ENCODE results near the gene SPEN.
A peak's percentile ranks its signal among the peaks of the same experiment; 100 is the strongest.

The SPEN gene

GRCh38 chr1:15866721-15867201 lies 19.3 kb downstream of the SPEN start:
- H3K4me3 ChIP-seq (ENCODE audit: low read depth, low read length), result no peak overlapping the region
- TF ChIP-seq CTCF (IDR thresholded peaks at IDR 0.05; ENCODE audit: low read depth, low read length, missing control alignments), result no peak
- DNase-seq (ENCODE audit: low read depth), result peak; percentile 22
- in situ Hi-C loops (cut with HindIII; ENCODE audit: low sequenced_read_pairs), result no loop called here

GRCh38 chr1:15867288-15867687 lies 19.8 kb downstream of the SPEN start:
- TF ChIP-seq CTCF (IDR thresholded peaks at IDR 0.05; ENCODE audit: low read depth, low read length, missing control alignments), result no peak
- in situ Hi-C loops (cut with HindIII; ENCODE audit: low sequenced_read_pairs), result no loop called here
- DNase-seq (ENCODE audit: low read depth), result no peak
- no peak overlapping the region for H3K4me3 ChIP-seq (ENCODE audit: low read depth, low read length)

GRCh38 chr1:15869413-15869812 lies 21.9 kb downstream of the SPEN start:
- H3K4me3 ChIP-seq (ENCODE audit: low read depth, low read length), result no peak overlapping the region
- no peak for TF ChIP-seq CTCF (IDR thresholded peaks at IDR 0.05; ENCODE audit: low read depth, low read length, missing control alignments)
- no peak for DNase-seq (ENCODE audit: low read depth)
- in situ Hi-C loops (cut with HindIII; ENCODE audit: low sequenced_read_pairs), result no loop called here

GRCh38 chr1:15870421-15870820 lies 22.9 kb downstream of the SPEN start:
- no peak for DNase-seq (ENCODE audit: low read depth)
- in situ Hi-C loops (cut with HindIII; ENCODE audit: low sequenced_read_pairs), result loop anchor here (5.0 kb wide), 1 partner anchor 53 kb away; no protein-coding TSS in a partner anchor
- TF ChIP-seq CTCF (IDR thresholded peaks at IDR 0.05; ENCODE audit: low read depth, low read length, missing control alignments), result no peak
- no peak overlapping the region for H3K4me3 ChIP-seq (ENCODE audit: low read depth, low read length)

GRCh38 chr1:15874471-15874870 lies 27.0 kb downstream of the SPEN start:
- H3K4me3 ChIP-seq (ENCODE audit: low read depth, low read length), result no peak overlapping the region
- in situ Hi-C loops (cut with HindIII; ENCODE audit: low sequenced_read_pairs), result loop anchor here (5.0 kb wide), 1 partner anchor 57 kb away; no protein-coding TSS in a partner anchor
- DNase-seq (ENCODE audit: low read depth), result no peak
- TF ChIP-seq CTCF (IDR thresholded peaks at IDR 0.05; ENCODE audit: low read depth, low read length, missing control alignments), result no peak

- peak; percentile 32 for TF ChIP-seq CTCF (IDR thresholded peaks at IDR 0.05; ENCODE audit: low read depth, low read length, missing control alignments)
- in situ Hi-C loops (cut with HindIII; ENCODE audit: low sequenced_read_pairs), result no loop called here
Observed at GRCh38 chr1:15876357-15877055, 29.0 kb downstream of the SPEN start.

More at GRCh38 chr1:15876357-15877055, 29.0 kb downstream of the SPEN start:
- no peak for DNase-seq (ENCODE audit: low read depth)
- no peak overlapping the region for H3K4me3 ChIP-seq (ENCODE audit: low read depth, low read length)

All from astrocyte of the cerebellum (primary cell).